Neutrophil (primary cell): ENCODE measurements around the gene TMEM212.

Source experiments
- H3K27ac ChIP-seq: fragments of 200-600 bp; sonication (generic); 2 replicates; pipeline ENCODE4 v1.5.1; 2016; ENCODE audit warnings: mild to moderate bottlenecking, moderate library complexity
- H3K27me3 ChIP-seq: fragments of 200-600 bp; sonication (generic); 2 replicates; pipeline ENCODE4 v1.6.0; 2016; ENCODE audit warnings: mild to moderate bottlenecking
- H3K36me3 ChIP-seq: fragments of 200-600 bp; sonication (generic); 2 replicates; pipeline ENCODE4 v1.5.1; 2017
- H3K4me1 ChIP-seq, 2 experiments: fragments of 200-600 bp in 1 of 2; sonication (generic) in 1 of 2; 1 replicate in 1 of 2; 2 replicates in 1 of 2; pipeline versions ENCODE4 v1.5.1 to v1.6.1; 2013 to 2016; ENCODE audit warnings: low read depth in 1 of 2, low read length in 1 of 2, mild to moderate bottlenecking in 1 of 2, moderate library complexity in 1 of 2; ENCODE audit not compliant: control insufficient read depth in 1 of 2, insufficient read depth in 1 of 2
- H3K4me3 ChIP-seq, 2 experiments: fragments of 200-600 bp in 1 of 2; sonication (generic) in 1 of 2; 1 replicate in 1 of 2; 2 replicates in 1 of 2; pipeline ENCODE4 v1.5.1; 2013 to 2016; ENCODE audit warnings: low read depth in 1 of 2, low read length in 1 of 2, mild to moderate bottlenecking in 1 of 2, moderate library complexity in 1 of 2
- H3K9me3 ChIP-seq: fragments of 200-600 bp; sonication (generic); 2 replicates; pipeline ENCODE4 v1.5.1; 2016
- CTCF ChIP-seq: fragments of 200-600 bp; sonication (generic); IDR thresholded peaks from 2 replicates; pipeline ENCODE4 v1.5.1; 2016; ENCODE audit warnings: antibody characterized with exemption

Gene TMEM212

GRCh38 chr3:171874251-171874681 lies 31.1 kb downstream of the TMEM212 start:
- H3K4me3 ChIP-seq: no peak overlapping the region
- no peaks in the 10 kb centered on the region for H3K9me3 ChIP-seq
- H3K27ac ChIP-seq: no peak overlapping the region
- TF ChIP-seq CTCF: no peak
- no peaks in the 10 kb centered on the region for H3K27me3 ChIP-seq
- H3K36me3 ChIP-seq: no peaks in the 10 kb centered on the region
- peaks cover 5 to 7% of the 10 kb centered on the region in 2 experiments for H3K4me1 ChIP-seq

GRCh38 chr3:171874879-171875278 lies 31.7 kb downstream of the TMEM212 start:
- Histone ChIP-seq H3K4me1 (peaks cover 5 to 7% of the 10 kb centered on the region in 2 experiments), H3K36me3 (no peaks in the 10 kb centered on the region), H3K27ac (no peak overlapping the region), H3K4me3 (no peak overlapping the region), H3K9me3 (no peaks in the 10 kb centered on the region), H3K27me3 (no peaks in the 10 kb centered on the region)
- TF ChIP-seq CTCF: no peak

GRCh38 chr3:171875923-171876412 lies 32.8 kb downstream of the TMEM212 start:
- Histone ChIP-seq H3K9me3 (no peaks in the 10 kb centered on the region), H3K4me3 (no peak overlapping the region), H3K4me1 (peaks cover 5 to 7% of the 10 kb centered on the region in 2 experiments), H3K27ac (no peak overlapping the region), H3K27me3 (no peaks in the 10 kb centered on the region), H3K36me3 (no peaks in the 10 kb centered on the region)
- no peak for TF ChIP-seq CTCF

- H3K27ac ChIP-seq: no peak overlapping the region
Measured at GRCh38 chr3:171876680-171877147, 33.6 kb downstream of the TMEM212 start.

GRCh38 chr3:171878461-171879225 lies 35.5 kb downstream of the TMEM212 start:
- TF ChIP-seq CTCF: no peak
- Histone ChIP-seq H3K36me3 (no peaks in the 10 kb centered on the region), H3K27ac (no peak overlapping the region), H3K4me1 (peaks cover 5 to 7% of the 10 kb centered on the region in 2 experiments), H3K9me3 (no peaks in the 10 kb centered on the region), H3K4me3 (no peak overlapping the region), H3K27me3 (no peaks in the 10 kb centered on the region)

More at GRCh38 chr3:171876680-171877147, 33.6 kb downstream of the TMEM212 start:
- TF ChIP-seq CTCF: no peak
- Histone ChIP-seq H3K4me3 (no peak overlapping the region), H3K4me1 (peaks cover 5 to 7% of the 10 kb centered on the region in 2 experiments), H3K9me3 (no peaks in the 10 kb centered on the region), H3K36me3 (no peaks in the 10 kb centered on the region), H3K27me3 (no peaks in the 10 kb centered on the region)
